ENCODE data around the gene FMNL1. TPM values are rescaled to one million over a fixed set of nuclear protein-coding genes. Genes with fewer than 3 reads are reported as not detected.

FMNL1 gene
- total and polyA plus RNA-seq, 4 donors, result 1.5 to 7.4 (median 4.8) TPM

GRCh38 chr17:45256114-45256966, 34.7 kb downstream of the FMNL1 start:
- no peak overlapping the region for H3K27ac ChIP-seq (ENCODE audit: low read depth in 1 of 2, low read length in 2 of 2)
- no peaks in the 10 kb centered on the region for H3K27me3 ChIP-seq (ENCODE audit: control insufficient read depth in 4 of 4, insufficient read depth in 4 of 4, low read length in 3 of 4)
- H3K4me3 ChIP-seq (ENCODE audit: low read depth in 1 of 3, low read length in 3 of 3), result no peak overlapping the region
- TF ChIP-seq NR2F2 (IDR thresholded peaks at IDR 0.05) (no peak), RAD21 (IDR thresholded peaks at IDR 0.05) (no peak), TAF1 (conservative IDR thresholded peaks at IDR 0.05) (no peak), REST (IDR thresholded peaks at IDR 0.05) (no peak), EGR1 (IDR thresholded peaks at IDR 0.05; ENCODE audit: low read depth in 2 of 2) (no peak), ZBTB33 (IDR thresholded peaks at IDR 0.05) (no peak), HNF4A (conservative IDR thresholded peaks at IDR 0.05) (no peak), FOXA1 (IDR thresholded peaks at IDR 0.05) (no peak), MAX (IDR thresholded peaks at IDR 0.05) (no peak), FOXA2 (IDR thresholded peaks at IDR 0.05) (no peak), CTCF (IDR thresholded peaks at IDR 0.05; ENCODE audit: low read depth, low read length, missing input control) (no peak), ATF3 (IDR thresholded peaks at IDR 0.05) (no peak)
- no peaks in the 10 kb centered on the region for H3K9me3 ChIP-seq (ENCODE audit: control insufficient read depth in 4 of 4, low read length in 3 of 4)
- no peaks in the 10 kb centered on the region for H3K36me3 ChIP-seq (ENCODE audit: control insufficient read depth in 4 of 4, insufficient read depth in 3 of 4, low read depth in 1 of 4, low read length in 3 of 4)
- no peak overlapping the region for H3K9ac ChIP-seq (ENCODE audit: low read depth in 1 of 2, low read length in 2 of 2)
- 85% methylated on average over 14 of the region's 14 CpGs for WGBS
- H3K4me1 ChIP-seq (ENCODE audit: control insufficient read depth in 4 of 4, insufficient read depth in 4 of 4, low read length in 3 of 4), result peaks cover 0 to 3% (median 1%) of the 10 kb centered on the region in 4 donors
- no peak for DNase-seq (ENCODE audit: low spot score)

GRCh38 chr17:45257115-45257514, 35.4 kb downstream of the FMNL1 start:
- no peaks in the 10 kb centered on the region for H3K36me3 ChIP-seq (ENCODE audit: control insufficient read depth in 4 of 4, insufficient read depth in 3 of 4, low read depth in 1 of 4, low read length in 3 of 4)
- no peak for DNase-seq (ENCODE audit: low spot score)
- WGBS, result 81% methylated on average over 16 of the region's 16 CpGs
- H3K27ac ChIP-seq (ENCODE audit: low read depth in 1 of 2, low read length in 2 of 2), result no peak overlapping the region
- no peaks in the 10 kb centered on the region for H3K27me3 ChIP-seq (ENCODE audit: control insufficient read depth in 4 of 4, insufficient read depth in 4 of 4, low read length in 3 of 4)
- no peaks in the 10 kb centered on the region for H3K9me3 ChIP-seq (ENCODE audit: control insufficient read depth in 4 of 4, low read length in 3 of 4)
- no peak overlapping the region for H3K9ac ChIP-seq (ENCODE audit: low read depth in 1 of 2, low read length in 2 of 2)
- H3K4me3 ChIP-seq (ENCODE audit: low read depth in 1 of 3, low read length in 3 of 3), result no peak overlapping the region
- peaks cover 0 to 7% (median 4%) of the 10 kb centered on the region in 4 donors for H3K4me1 ChIP-seq (ENCODE audit: control insufficient read depth in 4 of 4, insufficient read depth in 4 of 4, low read length in 3 of 4)
- no peak for TF ChIP-seq REST (IDR thresholded peaks at IDR 0.05)
- TF ChIP-seq FOXA2 (IDR thresholded peaks at IDR 0.05), result no peak
- no peak for TF ChIP-seq TAF1 (conservative IDR thresholded peaks at IDR 0.05)
- no peak for TF ChIP-seq NR2F2 (IDR thresholded peaks at IDR 0.05)
- TF ChIP-seq MAX (IDR thresholded peaks at IDR 0.05), result no peak
- no peak for TF ChIP-seq HNF4G (IDR thresholded peaks at IDR 0.05)
- TF ChIP-seq RAD21 (IDR thresholded peaks at IDR 0.05), result no peak
- no peak for TF ChIP-seq ATF3 (IDR thresholded peaks at IDR 0.05)
- no peak for TF ChIP-seq CTCF (IDR thresholded peaks at IDR 0.05; ENCODE audit: low read depth, low read length, missing input control)
- TF ChIP-seq FOXA1 (IDR thresholded peaks at IDR 0.05), result no peak
- TF ChIP-seq YY1 (IDR thresholded peaks at IDR 0.05), result no peak
- TF ChIP-seq HNF4A (conservative IDR thresholded peaks at IDR 0.05), result no peak

Data from liver (tissue), 9 donors.